HEK293 (cell line): ENCODE results near the gene RFX2.

Experiments
- CTCF ChIA-PET: fragments of 350-600 bp; formaldehyde crosslinking; extraction: SDS; loops from one replicate; lab custom pipeline; 2021; ENCODE audit warnings: antibody characterized with exemption; lab: Yijun Ruan, JAX
- POLR2A ChIA-PET: fragments of 300-600 bp; formaldehyde crosslinking; extraction: SDS; loops from one replicate; lab custom pipeline; 2020; ENCODE audit warnings: antibody characterized with exemption, inconsistent platforms; lab: Yijun Ruan, JAX
- H3K27ac ChIP-seq: fragments of 200-500 bp; sonication (Bioruptor generic); 2 replicates; pipeline ENCODE4 v1.5.1; 2014; ENCODE audit warnings: low read depth, low read length, control low read depth, inconsistent platforms; ENCODE audit errors: extremely low read depth
- H3K36me3 ChIP-seq, 2 experiments: fragments of 200-500 bp in 1 of 2; sonication (Bioruptor generic) in 1 of 2; 1 replicate in 1 of 2; 2 replicates in 1 of 2; pipeline ENCODE4 v1.5.1; 2014 to 2017; ENCODE audit warnings: inconsistent platforms in 2 of 2, low read length in 2 of 2; ENCODE audit not compliant: control insufficient read depth in 2 of 2, insufficient read depth in 1 of 2
- H3K4me1 ChIP-seq: fragments of 200-500 bp; sonication (Bioruptor generic); 2 replicates; pipeline ENCODE4 v1.5.1; 2014; ENCODE audit warnings: mild to moderate bottlenecking, low read length, inconsistent platforms; ENCODE audit not compliant: control insufficient read depth, insufficient read depth
- H3K4me3 ChIP-seq: 2 replicates; pipeline ENCODE4 v1.5.1; 2011; ENCODE audit warnings: low read depth, mild to moderate bottlenecking, control low read depth, low read length, moderate library complexity
- H3K9me3 ChIP-seq: fragments of 200-500 bp; sonication (Bioruptor generic); 2 replicates; pipeline ENCODE4 v1.5.1; 2014; ENCODE audit warnings: low read depth, low read length, inconsistent platforms; ENCODE audit not compliant: control insufficient read depth, insufficient read depth
- HOXA7 ChIP-seq: sonication (generic); formaldehyde crosslinking; IDR thresholded peaks from 2 replicates; pipeline ENCODE4 v1.8.1; 2022; ENCODE audit warnings: missing genetic modification reagents, borderline replicate concordance
- IKZF3 ChIP-seq: fragments of 450-650 bp; IDR thresholded peaks from 2 replicates; pipeline ENCODE4 v1.5.0; 2018; ENCODE audit warnings: missing biosample characterization, mild to moderate bottlenecking, missing genetic modification characterization, moderate library complexity
- INSM2 ChIP-seq: fragments of 450-650 bp; formaldehyde crosslinking; IDR thresholded peaks from 2 replicates; pipeline ENCODE4 v1.5.1; 2016; ENCODE audit warnings: missing biosample characterization, missing genetic modification characterization
- KLF1 ChIP-seq: fragments of 450-650 bp; formaldehyde crosslinking; IDR thresholded peaks from 2 replicates; pipeline ENCODE4 v1.5.1; 2016; ENCODE audit warnings: missing biosample characterization, missing genetic modification characterization
- KLF16 ChIP-seq: fragments of 450-650 bp; formaldehyde crosslinking; IDR thresholded peaks from 2 replicates; pipeline ENCODE4 v1.5.1; 2017; ENCODE audit warnings: missing biosample characterization, missing genetic modification characterization
- WT1 ChIP-seq: fragments of 450-650 bp; formaldehyde crosslinking; IDR thresholded peaks from 2 replicates; pipeline ENCODE4 v1.5.1; 2016; ENCODE audit warnings: missing biosample characterization, missing genetic modification characterization
- YY1 ChIP-seq: fragments of 450-650 bp; formaldehyde crosslinking; IDR thresholded peaks from 2 replicates; pipeline ENCODE4 v1.5.1; 2018; ENCODE audit warnings: missing biosample characterization, missing genetic modification characterization
- YY2 ChIP-seq: fragments of 450-650 bp; formaldehyde crosslinking; IDR thresholded peaks from 2 replicates; pipeline ENCODE4 v1.5.1; 2016; ENCODE audit warnings: missing biosample characterization, missing genetic modification characterization
- ZBTB17 ChIP-seq: fragments of 450-650 bp; formaldehyde crosslinking; IDR thresholded peaks from 2 replicates; pipeline ENCODE4 v1.5.1; 2016; ENCODE audit warnings: missing biosample characterization, missing genetic modification characterization
- ZBTB21 ChIP-seq: fragments of 450-650 bp; formaldehyde crosslinking; IDR thresholded peaks from 2 replicates; pipeline ENCODE4 v1.5.1; 2017; ENCODE audit warnings: missing biosample characterization, missing genetic modification characterization
- ZBTB48 ChIP-seq: fragments of 450-650 bp; formaldehyde crosslinking; IDR thresholded peaks from 2 replicates; pipeline ENCODE4 v1.5.1; 2016; ENCODE audit warnings: missing biosample characterization, missing genetic modification characterization
- ZNF114 ChIP-seq: fragments of 450-650 bp; formaldehyde crosslinking; IDR thresholded peaks from 2 replicates; pipeline ENCODE4 v1.5.0; 2017; ENCODE audit warnings: missing biosample characterization, missing genetic modification characterization
- ZNF146 ChIP-seq: fragments of 450-650 bp; formaldehyde crosslinking; IDR thresholded peaks from 2 replicates; pipeline ENCODE4 v1.5.1; 2016; ENCODE audit warnings: missing biosample characterization, missing genetic modification characterization
- ZNF155 ChIP-seq: fragments of 450-650 bp; formaldehyde crosslinking; IDR thresholded peaks from 2 replicates; pipeline ENCODE4 v1.5.1; 2016; ENCODE audit warnings: missing biosample characterization, missing genetic modification characterization
- ZNF16 ChIP-seq: fragments of 450-650 bp; formaldehyde crosslinking; IDR thresholded peaks from 2 replicates; pipeline ENCODE4 v1.5.1; 2016; ENCODE audit warnings: low read depth, missing biosample characterization, missing genetic modification characterization
- ZNF2 ChIP-seq: fragments of 450-650 bp; formaldehyde crosslinking; IDR thresholded peaks from 2 replicates; pipeline ENCODE4 v1.5.1; 2016; ENCODE audit warnings: missing biosample characterization, missing genetic modification characterization
- ZNF211 ChIP-seq: fragments of 450-650 bp; formaldehyde crosslinking; IDR thresholded peaks from 2 replicates; pipeline ENCODE4 v1.5.1; 2016; ENCODE audit warnings: low read depth, missing biosample characterization, missing genetic modification characterization
- ZNF24 ChIP-seq: fragments of 450-650 bp; formaldehyde crosslinking; IDR thresholded peaks from 2 replicates; pipeline ENCODE4 v1.5.1; 2016; ENCODE audit warnings: missing biosample characterization, missing genetic modification characterization
- ZNF302 ChIP-seq: fragments of 450-650 bp; formaldehyde crosslinking; IDR thresholded peaks from 2 replicates; pipeline ENCODE4 v1.5.1; 2016; ENCODE audit warnings: missing biosample characterization, missing genetic modification characterization, low read depth
- ZNF350 ChIP-seq: fragments of 450-650 bp; formaldehyde crosslinking; IDR thresholded peaks from 2 replicates; pipeline ENCODE4 v1.5.0; 2017; ENCODE audit warnings: missing biosample characterization, mild to moderate bottlenecking, missing genetic modification characterization
- ZNF37A ChIP-seq: fragments of 450-650 bp; IDR thresholded peaks from 2 replicates; pipeline ENCODE4 v1.5.1; 2018; ENCODE audit warnings: missing biosample characterization, missing genetic modification characterization
- ZNF394 ChIP-seq: fragments of 450-650 bp; formaldehyde crosslinking; IDR thresholded peaks from 2 replicates; pipeline ENCODE4 v1.5.1; 2016; ENCODE audit warnings: missing biosample characterization, missing genetic modification characterization, mild to moderate bottlenecking, moderate library complexity, borderline replicate concordance
- ZNF398 ChIP-seq: fragments of 450-650 bp; formaldehyde crosslinking; IDR thresholded peaks from 2 replicates; pipeline ENCODE4 v1.5.1; 2017; ENCODE audit warnings: missing biosample characterization, missing genetic modification characterization
- ZNF48 ChIP-seq: fragments of 450-650 bp; formaldehyde crosslinking; IDR thresholded peaks from 2 replicates; pipeline ENCODE4 v1.5.1; 2016; ENCODE audit warnings: missing biosample characterization, missing genetic modification characterization
- ZNF544 ChIP-seq: fragments of 450-650 bp; formaldehyde crosslinking; IDR thresholded peaks from 2 replicates; pipeline ENCODE4 v1.5.0; 2017; ENCODE audit warnings: missing biosample characterization, missing genetic modification characterization
- ZNF548 ChIP-seq: fragments of 450-650 bp; formaldehyde crosslinking; IDR thresholded peaks from 2 replicates; pipeline ENCODE4 v1.5.1; 2016; ENCODE audit warnings: missing biosample characterization, missing genetic modification characterization
- ZNF558 ChIP-seq: fragments of 450-650 bp; formaldehyde crosslinking; IDR thresholded peaks from 2 replicates; pipeline ENCODE4 v1.5.1; 2016; ENCODE audit warnings: missing biosample characterization, missing genetic modification characterization
- ZNF560 ChIP-seq: fragments of 450-650 bp; formaldehyde crosslinking; IDR thresholded peaks from 2 replicates; pipeline ENCODE4 v1.5.1; 2017; ENCODE audit warnings: missing biosample characterization, missing genetic modification characterization, borderline replicate concordance
- ZNF571 ChIP-seq: fragments of 450-650 bp; formaldehyde crosslinking; IDR thresholded peaks from 2 replicates; pipeline ENCODE4 v1.5.0; 2017; ENCODE audit warnings: missing biosample characterization, missing genetic modification characterization
- ZNF600 ChIP-seq: fragments of 450-650 bp; formaldehyde crosslinking; IDR thresholded peaks from 2 replicates; pipeline ENCODE4 v1.5.1; 2016; ENCODE audit warnings: missing biosample characterization, missing genetic modification characterization
- ZNF645 ChIP-seq: fragments of 450-650 bp; formaldehyde crosslinking; IDR thresholded peaks from 2 replicates; pipeline ENCODE4; 2016; ENCODE audit warnings: missing biosample characterization, missing genetic modification characterization
- ZNF654 ChIP-seq: fragments of 450-650 bp; formaldehyde crosslinking; IDR thresholded peaks from 2 replicates; pipeline ENCODE4 v1.5.1; 2016; ENCODE audit warnings: low read depth, missing biosample characterization, missing genetic modification characterization
- ZNF704 ChIP-seq: fragments of 450-650 bp; formaldehyde crosslinking; IDR thresholded peaks from 2 replicates; pipeline ENCODE4 v1.5.1; 2016; ENCODE audit warnings: missing biosample characterization, missing genetic modification characterization
- ZNF768 ChIP-seq: fragments of 450-650 bp; formaldehyde crosslinking; IDR thresholded peaks from 2 replicates; pipeline ENCODE4 v1.5.1; 2018; ENCODE audit warnings: missing biosample characterization, mild to moderate bottlenecking, missing genetic modification characterization
- ZSCAN30 ChIP-seq: fragments of 450-650 bp; IDR thresholded peaks from 2 replicates; pipeline ENCODE4 v1.5.1; 2018; ENCODE audit warnings: missing biosample characterization, mild to moderate bottlenecking, missing genetic modification characterization, moderate library complexity

RFX2 gene

GRCh38 chr19:6126335-6126974 is 16.2 kb upstream of the RFX2 start:
- Histone ChIP-seq H3K27ac (no peak overlapping the region), H3K4me1 (no peaks in the 10 kb centered on the region), H3K9me3 (no peaks in the 10 kb centered on the region), H3K36me3 (no peaks in the 10 kb centered on the region), H3K4me3 (no peak overlapping the region)
- ChIA-PET CTCF (interaction anchor here (0.6 to 6.2 kb wide), 43 partner anchors 9 to 1248 kb away, joined by 3 to 95 read pairs (median 5); partner anchors contain the start of gene ACSBG2), POLR2A (no interaction called here)
- TF ChIP-seq INSM2 (0 out of 2 replicates have a peak, but pooled peaks have one; percentile 10), ZNF600 (0 out of 2 replicates have a peak, but pooled peaks have one; percentile 27), IKZF3 (tag by site-specific recombination) (peak; percentile 93), ZNF114 (tag by site-specific recombination) (no peak), ZNF16 (tag by site-specific recombination) (no peak), ZNF48 (tag by site-specific recombination) (no peak), ZNF37A (no peak), HOXA7 (CRISPR knock-in tag) (no peak), KLF16 (peak; percentile 52; the same call in 1 of the 2 replicates), ZNF394 (no peak), ZNF2 (tag by site-specific recombination) (peak; percentile 72), ZNF654 (peak; percentile 100), ZNF544 (tag by site-specific recombination) (no peak), ZNF398 (tag by site-specific recombination) (0 out of 2 replicates have a peak, but pooled peaks have one; percentile 13), YY2 (tag by site-specific recombination) (peak; percentile 68), ZBTB17 (tag by site-specific recombination) (peak; percentile 61; the same call in 1 of the 2 replicates), ZBTB21 (tag by site-specific recombination) (peak; percentile 93), ZBTB48 (tag by site-specific recombination) (no peak), ZNF350 (tag by site-specific recombination) (no peak), ZNF548 (tag by site-specific recombination) (no peak), ZSCAN30 (tag by site-specific recombination) (no peak), ZNF560 (tag by site-specific recombination) (no peak), ZNF768 (tag by site-specific recombination) (no peak), ZNF24 (tag by site-specific recombination) (peak; percentile 78), KLF1 (no peak), YY1 (tag by site-specific recombination) (peak; percentile 29; the same call in 1 of the 2 replicates), ZNF645 (no peak), ZNF704 (tag by site-specific recombination) (no peak), ZNF558 (peak; percentile 67; the same call in 1 of the 2 replicates), WT1 (no peak), ZNF211 (tag by site-specific recombination) (no peak), ZNF571 (tag by site-specific recombination) (no peak), ZNF302 (tag by site-specific recombination) (no peak), ZNF146 (tag by site-specific recombination) (0 out of 2 replicates have a peak, but pooled peaks have one; percentile 5), ZNF155 (tag by site-specific recombination) (no peak)
